T47D (cell line): ENCODE data around the gene TREML1.

Experiments
- DNase-seq, 2 experiments: peaks; one replicate each; pipeline versions ENCODE4 v3.0.0 to v3.0.0-alpha.2; 2011 to 2012; ENCODE audit warnings: low read depth in 1 of 2, low spot score in 1 of 2
- JUND ChIP-seq: IDR thresholded peaks from 2 replicates; pipeline ENCODE4 v1.6.1; 2012; ENCODE audit warnings: low read depth
- in situ Hi-C: cut with HindIII; loops from 2 replicates; pipeline ENCODE4 v1.10.0; 2016; ENCODE audit warnings: low sequenced_read_pairs, low pct_unique_long_range_greater_than_20kb

TREML1 gene

GRCh38 chr6:41187924-41188886 lies 34.1 kb upstream of the TREML1 start:
- DNase-seq = no peak
- in situ Hi-C loops = no loop called here
- no peak for TF ChIP-seq JUND

GRCh38 chr6:41186031-41186562 lies 31.9 kb upstream of the TREML1 start:
- in situ Hi-C loops = no loop called here
- no peak for TF ChIP-seq JUND
- DNase-seq = no peak

GRCh38 chr6:41184761-41185160 lies 30.6 kb upstream of the TREML1 start:
- DNase-seq = no peak
- in situ Hi-C loops = no loop called here
- no peak for TF ChIP-seq JUND

- in situ Hi-C loops = no loop called here
- no peak for TF ChIP-seq JUND
- DNase-seq = peak; percentile 15 to 63
Measured at GRCh38 chr6:41182069-41183034, 28.2 kb upstream of the TREML1 start.

GRCh38 chr6:41181566-41181965 lies 27.4 kb upstream of the TREML1 start:
- in situ Hi-C loops = no loop called here
- DNase-seq = no peak
- no peak for TF ChIP-seq JUND

GRCh38 chr6:41179163-41179562 lies 25.0 kb upstream of the TREML1 start:
- TF ChIP-seq JUND = no peak
- no peak for DNase-seq
- in situ Hi-C loops = no loop called here

- TF ChIP-seq JUND = no peak
- in situ Hi-C loops = no loop called here
Measured at GRCh38 chr6:41177695-41178094, 23.5 kb upstream of the TREML1 start.

GRCh38 chr6:41177287-41177686 lies 23.1 kb upstream of the TREML1 start:
- DNase-seq = no peak
- TF ChIP-seq JUND = no peak
- in situ Hi-C loops = no loop called here

More at GRCh38 chr6:41177695-41178094, 23.5 kb upstream of the TREML1 start:
- DNase-seq = no peak

DNA sequence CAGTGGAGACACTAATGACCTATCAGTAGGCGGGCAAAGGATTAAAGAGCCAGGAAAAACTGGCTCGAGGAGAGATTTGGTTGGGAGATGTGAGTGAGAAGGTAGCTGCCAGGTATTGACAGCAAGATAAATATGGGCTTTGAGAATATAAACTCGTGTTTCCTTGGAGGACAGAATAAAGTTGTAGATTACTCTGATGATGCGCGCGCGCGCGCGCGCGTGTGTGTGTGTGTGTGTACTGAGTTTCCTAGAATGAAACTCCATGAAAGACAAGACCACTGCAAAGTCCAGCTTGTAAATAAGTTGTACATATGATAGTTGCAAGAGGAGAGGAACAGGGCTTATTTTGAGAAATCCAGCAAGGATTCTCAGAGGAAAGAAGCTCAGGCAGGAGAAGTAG lies 22.0 kb upstream of the TREML1 start:
- DNase-seq = no peak
- no peak for TF ChIP-seq JUND
- in situ Hi-C loops = no loop called here

DNA sequence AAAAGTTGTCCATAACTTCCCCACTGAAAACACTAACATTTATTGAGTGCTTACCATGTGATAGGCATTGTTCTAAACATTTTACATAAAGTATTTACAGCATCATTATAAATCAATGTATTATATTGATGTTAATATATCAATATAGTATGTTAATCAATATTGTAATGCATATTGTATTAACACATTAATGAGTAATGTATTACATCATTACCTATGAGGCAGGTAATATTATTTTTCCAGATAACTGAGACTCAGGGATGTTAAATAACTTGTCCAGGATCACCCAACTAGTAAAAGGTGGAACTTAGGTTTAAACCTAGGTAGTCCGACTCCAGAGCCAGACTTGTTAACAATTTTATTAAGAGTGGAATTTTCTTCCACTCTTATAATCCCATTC lies 20.9 kb upstream of the TREML1 start:
- in situ Hi-C loops = no loop called here
- DNase-seq = no peak
- TF ChIP-seq JUND = no peak

GRCh38 chr6:41174610-41175009 lies 20.5 kb upstream of the TREML1 start:
- no peak for TF ChIP-seq JUND
- DNase-seq = no peak
- in situ Hi-C loops = no loop called here

- no peak for TF ChIP-seq JUND
- no peak for DNase-seq
- in situ Hi-C loops = no loop called here
Measured at GRCh38 chr6:41171908-41172307, 17.8 kb upstream of the TREML1 start.

DNA sequence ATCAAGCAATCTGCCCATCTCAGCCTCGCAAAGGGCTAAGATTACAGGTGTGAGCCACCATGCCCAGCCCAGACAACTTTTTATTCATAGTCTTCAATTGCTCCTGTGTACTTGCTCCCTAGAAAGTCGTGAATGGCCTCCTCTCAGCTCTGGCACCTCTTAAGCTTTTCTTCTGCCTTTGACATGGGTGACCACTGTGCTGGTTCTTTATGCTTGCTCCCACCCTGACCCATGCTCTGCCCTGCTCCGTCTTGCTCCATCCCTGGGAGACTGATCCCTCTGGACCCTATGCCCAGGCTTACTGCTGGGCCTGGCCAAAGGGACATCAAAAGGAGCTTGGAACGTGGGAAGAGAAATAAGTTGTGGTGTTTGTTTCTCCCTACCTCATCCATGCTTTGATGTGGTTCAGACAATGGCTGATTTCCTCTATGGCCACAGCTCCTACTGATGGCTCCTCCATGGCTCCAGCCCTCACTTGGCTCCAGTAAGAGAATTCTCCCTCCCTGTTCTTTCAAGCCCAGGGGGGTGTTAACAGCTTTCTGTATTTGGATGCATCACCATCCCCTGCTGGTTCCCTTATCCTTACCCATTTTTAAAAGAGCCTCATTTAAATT lies 16.5 kb upstream of the TREML1 start:
- no peak for DNase-seq
- no peak for TF ChIP-seq JUND
- in situ Hi-C loops = no loop called here
